HepG2 (cell line): ENCODE results near the gene GRK4. TPM values are rescaled to one million over a fixed set of nuclear protein-coding genes. Genes with fewer than 3 reads are reported as not detected.
A peak's percentile ranks its signal among the peaks of the same experiment; 100 is the strongest.

Experiments used
- ATAC-seq: fragments of 200-7000 bp; cut with Tn5 transposase; 3 replicates; pipeline ENCODE4 v1.9.1; 2020; ENCODE audit warnings: mild to moderate bottlenecking, moderate library complexity
- BruUV-seq: library from RNA; stranded (reverse); fragments of 400-500 nt; replicated peaks from 2 replicates; lab custom pipeline; 2021; lab: Mats Ljungman, UMichigan
- CTCF ChIA-PET: fragments of 300-600 bp; formaldehyde crosslinking; extraction: SDS; loops from one replicate; lab custom pipeline; 2021; ENCODE audit warnings: low total read pairs, inconsistent platforms, low intra/inter-chr PET ratio; lab: Yijun Ruan, JAX
- POLR2A ChIA-PET: fragments of 350-600 bp; sonication (Branson Sonifier 250); formaldehyde crosslinking; loops from one replicate; lab custom pipeline; 2020; ENCODE audit warnings: antibody characterized with exemption, inconsistent platforms; lab: Yijun Ruan, JAX
- DNase-seq: peaks from one replicate; pipeline ENCODE4 v3.0.0-alpha.2; 2015; ENCODE audit warnings: low spot score
- FAIRE-seq: peaks from 3 replicates; lab custom pipeline; 2011; peaks lifted over from hg19 to GRCh38; lab: Jason Lieb, UNC
- H2AFZ ChIP-seq: one replicate; pipeline ENCODE4 v1.6.1; 2011; ENCODE audit warnings: low read length, inconsistent platforms
- H3K27ac ChIP-seq: fragments of 300-600 bp; 3 replicates; pipeline ENCODE4 v1.8.0; 2011; ENCODE audit warnings: mixed run types, mild to moderate bottlenecking, mixed read lengths, low read length, inconsistent platforms; ENCODE audit not compliant: insufficient read depth; ENCODE audit errors: extremely low read length
- H3K27me3 ChIP-seq, 2 experiments: fragments of 200-600 bp in 1 of 2; 2 replicates in 1 of 2; 3 replicates in 1 of 2; pipeline versions ENCODE4 v1.6.0 to v1.8.0; 2011; ENCODE audit warnings: low read length in 2 of 2, mild to moderate bottlenecking in 2 of 2, moderate library complexity in 2 of 2, inconsistent platforms in 1 of 2; ENCODE audit not compliant: insufficient read depth in 2 of 2, control insufficient read depth in 1 of 2
- H3K36me3 ChIP-seq, 2 experiments: fragments of 200-600 bp in 1 of 2; replicated peaks in 1 of 2; 2 replicates in 1 of 2; 3 replicates in 1 of 2; pipeline versions ENCODE4 v1.5.1 to v1.8.0; 2011; ENCODE audit warnings: low read length in 2 of 2, inconsistent platforms in 1 of 2; ENCODE audit not compliant: insufficient read depth in 2 of 2, control insufficient read depth in 1 of 2
- H3K4me1 ChIP-seq: 2 replicates; pipeline ENCODE4 v1.5.1; 2012; ENCODE audit warnings: low read length, inconsistent platforms; ENCODE audit not compliant: insufficient read depth
- H3K4me2 ChIP-seq: 2 replicates; pipeline ENCODE4 v1.6.0; 2011; ENCODE audit warnings: low read depth, low read length, inconsistent platforms
- H3K4me3 ChIP-seq, 3 experiments: fragments of 200-600 bp in 1 of 3; sonication (generic), shearing (Covaris generic) in 1 of 3; replicated peaks in 1 of 3; 2 replicates each; pipeline ENCODE4 v1.5.1; 2011 to 2016; ENCODE audit warnings: low read length in 3 of 3, inconsistent platforms in 2 of 3, low read depth in 2 of 3, mild to moderate bottlenecking in 2 of 3, control low read depth in 1 of 3, mixed read lengths in 1 of 3; ENCODE audit not compliant: insufficient read depth in 1 of 3
- H3K79me2 ChIP-seq: one replicate; pipeline ENCODE4 v1.6.1; 2011; ENCODE audit warnings: low read length, inconsistent platforms; ENCODE audit not compliant: insufficient read depth
- H3K9ac ChIP-seq: 2 replicates; pipeline ENCODE4 v1.6.0; 2011; ENCODE audit warnings: mild to moderate bottlenecking, low read depth, low read length, inconsistent platforms; ENCODE audit not compliant: insufficient read depth
- H3K9me3 ChIP-seq: 2 replicates; pipeline ENCODE4 v1.5.1; 2012; ENCODE audit warnings: mild to moderate bottlenecking, low read length
- H4K20me1 ChIP-seq: 2 replicates; pipeline ENCODE4 v1.6.0; 2011; ENCODE audit warnings: inconsistent platforms, mild to moderate bottlenecking, low read length, moderate library complexity; ENCODE audit not compliant: insufficient read depth
- JUNB ChIP-seq: sonication (generic); formaldehyde crosslinking; IDR thresholded peaks from 2 replicates; pipeline ENCODE4 v1.8.0; 2022; ENCODE audit warnings: missing genetic modification reagents, mild to moderate bottlenecking, borderline replicate concordance
- NR2C2 ChIP-seq: sonication (generic); formaldehyde crosslinking; IDR thresholded peaks from 2 replicates; pipeline ENCODE4 v1.4.0; 2020; ENCODE audit warnings: missing genetic modification reagents, mild to moderate bottlenecking, moderate library complexity, borderline replicate concordance
- PHF21A ChIP-seq: sonication (generic); formaldehyde crosslinking; IDR thresholded peaks from 2 replicates; pipeline ENCODE4 v1.5.0; 2020; ENCODE audit warnings: mild to moderate bottlenecking, missing genetic modification reagents
- TARDBP ChIP-seq: sonication (generic); formaldehyde crosslinking; IDR thresholded peaks from 2 replicates; pipeline ENCODE4 v1.8.0; 2022; ENCODE audit warnings: mild to moderate bottlenecking, missing genetic modification reagents
- ZFP36 ChIP-seq: fragments of 150-350 bp; IDR thresholded peaks from 2 replicates; pipeline ENCODE4 v1.6.1; 2018; ENCODE audit warnings: borderline replicate concordance, low read length, low read depth; ENCODE audit not compliant: partially characterized antibody
- ZMAT3 ChIP-seq: sonication (generic); formaldehyde crosslinking; conservative IDR thresholded peaks from 2 replicates; pipeline ENCODE4 v1.7.0; 2021; ENCODE audit warnings: missing genetic modification reagents
- ZNF607 ChIP-seq: sonication (generic); formaldehyde crosslinking; IDR thresholded peaks from 2 replicates; pipeline ENCODE4 v1.5.1; 2020; ENCODE audit warnings: missing genetic modification reagents, mild to moderate bottlenecking, borderline replicate concordance
- ZNF672 ChIP-seq: sonication (generic); formaldehyde crosslinking; IDR thresholded peaks from 2 replicates; pipeline ENCODE4 v1.8.1; 2022; ENCODE audit warnings: missing genetic modification reagents
- WGBS: methylation state at CpG from one replicate; pipeline ENCODE4 v1.1.6; 2017; ENCODE audit warnings: low lambda C conversion rate; 5-methylcytosine and 5-hydroxymethylcytosine counted together
- in situ Hi-C: cut with HindIII; loops from 2 replicates; pipeline ENCODE4 v1.10.0; 2017; ENCODE audit warnings: low pct_unique_long_range_greater_than_20kb; ENCODE audit not compliant: extremely low pct_ligation_motif_present
- intact Hi-C: fragments of 100-400 bp; cut with micrococcal nuclease; formaldehyde crosslinking; loops from one replicate; pipeline ENCODE4 v1.10.0; 2022; ENCODE audit not compliant: unreplicated experiment
- polyA plus RNA-seq, 8 experiments: library from polyadenylated mRNA; depleted of rRNA in 3 of 8; stranded (reverse) in 7 of 8; unstranded in 1 of 8; fragments of >200 nt; fragmentation: Illumina TruSeq in 4 of 8; extraction: Trizol in 4 of 8; gene quantifications; 2 replicates each; pipeline versions ENCODE4 v1.2.1 to v1.2.3, GENCODE V29; 2011 to 2016; ENCODE audit warnings: low read depth in 4 of 8, missing spikeins in 1 of 8, mixed read lengths in 1 of 8; ENCODE audit not compliant: insufficient read depth in 1 of 8
- total RNA-seq, 5 experiments: library from RNA; depleted of rRNA; stranded (reverse); fragments of >200 nt; fragmentation: Illumina TruSeq; extraction: Trizol; gene quantifications; 2 replicates each; pipeline ENCODE4 v1.2.3, GENCODE V29; 2016; ENCODE audit warnings: low read depth in 1 of 5
- TF ChIP-seq, protein P1 (sequence below): IDR thresholded peaks from 2 replicates; pipeline ENCODE4 v1.4.0; 2020; ENCODE audit warnings: mild to moderate bottlenecking, missing genetic modification reagents

The GRK4 gene
- total and polyA plus RNA-seq, 2 of the 13 experiments (the other 11 are each of a cell fraction or from before 2014, with no cell fraction given), result 1.8 to 2.0 TPM

DNA sequence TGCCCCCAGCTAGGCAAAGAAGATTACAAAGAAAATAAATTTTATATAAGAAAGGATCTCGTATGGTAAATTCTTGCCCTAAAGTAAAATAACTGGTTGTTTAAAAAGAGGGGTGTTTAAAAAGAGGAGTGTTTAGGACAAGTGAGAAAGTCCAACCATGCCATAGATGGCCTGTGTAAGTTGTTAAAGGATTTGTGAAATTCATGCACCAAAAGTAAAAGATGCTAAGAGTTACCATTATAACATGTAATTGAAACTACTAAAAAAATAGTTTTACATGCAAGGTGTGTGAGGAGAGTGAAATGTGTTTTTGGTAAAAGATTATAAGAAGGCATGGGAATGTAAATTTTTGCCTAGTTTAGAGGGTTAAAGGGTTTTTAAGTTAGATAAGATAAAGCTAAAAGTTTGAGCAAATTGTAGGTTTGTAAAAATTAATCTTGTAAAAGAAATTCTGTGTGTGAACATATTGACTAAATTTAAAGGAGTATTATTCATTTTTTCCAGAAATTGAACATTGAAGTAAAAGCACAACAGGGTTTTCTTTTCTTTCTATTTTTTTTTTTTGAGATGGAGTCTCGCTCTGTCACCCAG lies 90.9 kb downstream of the GRK4 start:
- TF ChIP-seq ZFP36 (peak; percentile 71), TARDBP (CRISPR knock-in tag) (no peak)
- TF ChIP-seq, all 625 proteins: peak for 1
- Histone ChIP-seq H4K20me1 (no peaks in the 10 kb centered on the region), H3K4me2 (no peak overlapping the region), H3K4me3 (no peak overlapping the region), H3K27me3 (no peaks in the 10 kb centered on the region), H3K9ac (no peak overlapping the region), H3K4me1 (no peaks in the 10 kb centered on the region), H3K27ac (no peak overlapping the region), H3K9me3 (peaks cover 31% of the 10 kb centered on the region), H3K79me2 (no peaks in the 10 kb centered on the region), H2AFZ (no peak overlapping the region), H3K36me3 (no peaks in the 10 kb centered on the region)
- intact Hi-C loops (no loop called here), in situ Hi-C loops (no loop called here)
- CTCF ChIA-PET, result no interaction called here
- no peak for ATAC-seq
- POLR2A ChIA-PET, result no interaction called here
- BruUV-seq, result no TSS peak
- 55% methylated on average over 2 of the region's 2 CpGs for whole genome bisulfite sequencing
- DNase-seq, result no peak
- no peak for FAIRE-seq

DNA sequence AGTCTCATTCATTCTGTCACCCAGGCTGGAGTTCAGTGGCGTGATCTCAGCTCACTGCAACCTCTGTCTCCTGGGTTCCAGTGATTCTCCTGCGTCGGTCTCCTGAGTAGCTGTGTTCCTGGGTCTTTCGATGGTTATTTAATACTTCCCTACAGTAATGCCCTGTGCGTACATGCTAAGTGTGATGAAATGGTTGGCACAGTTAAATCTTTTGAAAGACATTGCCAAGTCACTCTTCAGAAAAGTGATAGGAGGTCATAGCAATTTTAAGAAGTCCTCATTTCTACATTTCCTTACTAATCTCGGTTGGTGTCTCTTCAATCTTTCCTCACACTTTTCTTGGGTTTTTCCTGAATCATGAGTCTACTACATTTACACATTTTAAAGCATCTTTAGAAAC lies 96.6 kb downstream of the GRK4 start:
- TF ChIP-seq ZNF672 (no peak), ZMAT3 (no peak), PHF21A (no peak), ZNF607 (CRISPR knock-in tag) (no peak), JUNB (CRISPR knock-in tag) (no peak), NR2C2 (CRISPR knock-in tag) (no peak)
- TF ChIP-seq, protein P1, sequence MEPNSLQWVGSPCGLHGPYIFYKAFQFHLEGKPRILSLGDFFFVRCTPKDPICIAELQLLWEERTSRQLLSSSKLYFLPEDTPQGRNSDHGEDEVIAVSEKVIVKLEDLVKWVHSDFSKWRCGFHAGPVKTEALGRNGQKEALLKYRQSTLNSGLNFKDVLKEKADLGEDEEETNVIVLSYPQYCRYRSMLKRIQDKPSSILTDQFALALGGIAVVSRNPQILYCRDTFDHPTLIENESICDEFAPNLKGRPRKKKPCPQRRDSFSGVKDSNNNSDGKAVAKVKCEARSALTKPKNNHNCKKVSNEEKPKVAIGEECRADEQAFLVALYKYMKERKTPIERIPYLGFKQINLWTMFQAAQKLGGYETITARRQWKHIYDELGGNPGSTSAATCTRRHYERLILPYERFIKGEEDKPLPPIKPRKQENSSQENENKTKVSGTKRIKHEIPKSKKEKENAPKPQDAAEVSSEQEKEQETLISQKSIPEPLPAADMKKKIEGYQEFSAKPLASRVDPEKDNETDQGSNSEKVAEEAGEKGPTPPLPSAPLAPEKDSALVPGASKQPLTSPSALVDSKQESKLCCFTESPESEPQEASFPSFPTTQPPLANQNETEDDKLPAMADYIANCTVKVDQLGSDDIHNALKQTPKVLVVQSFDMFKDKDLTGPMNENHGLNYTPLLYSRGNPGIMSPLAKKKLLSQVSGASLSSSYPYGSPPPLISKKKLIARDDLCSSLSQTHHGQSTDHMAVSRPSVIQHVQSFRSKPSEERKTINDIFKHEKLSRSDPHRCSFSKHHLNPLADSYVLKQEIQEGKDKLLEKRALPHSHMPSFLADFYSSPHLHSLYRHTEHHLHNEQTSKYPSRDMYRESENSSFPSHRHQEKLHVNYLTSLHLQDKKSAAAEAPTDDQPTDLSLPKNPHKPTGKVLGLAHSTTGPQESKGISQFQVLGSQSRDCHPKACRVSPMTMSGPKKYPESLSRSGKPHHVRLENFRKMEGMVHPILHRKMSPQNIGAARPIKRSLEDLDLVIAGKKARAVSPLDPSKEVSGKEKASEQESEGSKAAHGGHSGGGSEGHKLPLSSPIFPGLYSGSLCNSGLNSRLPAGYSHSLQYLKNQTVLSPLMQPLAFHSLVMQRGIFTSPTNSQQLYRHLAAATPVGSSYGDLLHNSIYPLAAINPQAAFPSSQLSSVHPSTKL, result no peak
- TF ChIP-seq, all 625 proteins: peak for 0
- DNase-seq (no peak), FAIRE-seq (no peak), ATAC-seq (no peak)
- Histone ChIP-seq H3K36me3 (no peaks in the 10 kb centered on the region), H3K9ac (no peak overlapping the region), H3K27me3 (no peaks in the 10 kb centered on the region; a peak in 1 of 5 replicates), H3K4me3 (no peak overlapping the region), H3K27ac (no peak overlapping the region), H2AFZ (no peak overlapping the region), H3K4me2 (no peak overlapping the region), H4K20me1 (no peaks in the 10 kb centered on the region), H3K79me2 (no peaks in the 10 kb centered on the region), H3K4me1 (no peaks in the 10 kb centered on the region), H3K9me3 (peaks cover 16% of the 10 kb centered on the region)
- ChIA-PET CTCF (no interaction called here), POLR2A (no interaction called here)
- in situ Hi-C loops, result no loop called here
- intact Hi-C loops, result no loop called here
- no TSS peak for BruUV-seq
- WGBS, result 69% methylated on average over 6 of the region's 6 CpGs
